ENCODE measurements around the gene MMP27.

DNA sequence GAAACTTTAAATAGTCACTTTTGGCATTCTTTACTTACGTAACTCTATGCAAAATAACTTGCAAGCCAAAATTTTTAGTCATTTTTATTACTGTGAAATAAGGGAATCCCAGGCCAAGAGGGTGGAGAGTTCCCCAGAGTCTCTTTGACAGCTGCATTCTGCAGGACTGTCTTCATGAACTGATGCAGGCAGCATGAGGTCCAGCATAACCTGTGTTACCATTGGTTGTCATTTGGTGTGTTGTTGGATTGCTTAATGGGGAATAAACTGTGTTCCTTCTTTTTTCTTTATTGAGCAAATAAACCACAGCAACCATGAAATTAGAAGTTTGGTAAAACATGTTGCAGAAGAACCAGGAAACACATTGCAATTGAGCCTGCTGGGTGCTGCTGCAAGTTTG lies 24.6 kb downstream of the MMP27 start:
- TF ChIP-seq GATA3 (IDR thresholded peaks at IDR 0.05; ENCODE audit: low read depth, low read length) (no peak), GATA2 (IDR thresholded peaks at IDR 0.05; ENCODE audit: low read depth, low read length) (no peak)

All from SH-SY5Y (cell line).